GM21367 (cell line): ENCODE results near the gene ZBTB8A.
"Not testable (repeated sequence)": the region's sequence is repeated elsewhere in the genome, so short reads cannot be mapped to it uniquely, and the experiment has no call there.

Experiments used
- ATAC-seq: cut with Tn5 transposase; IDR thresholded peaks from one replicate; pipeline ENCODE4 v1.9.1; 2021; ENCODE audit not compliant: unreplicated experiment

The ZBTB8A gene

GRCh38 chr1:32618673-32619221 lies 79.5 kb downstream of the ZBTB8A start:
- no peak for ATAC-seq

DNA sequence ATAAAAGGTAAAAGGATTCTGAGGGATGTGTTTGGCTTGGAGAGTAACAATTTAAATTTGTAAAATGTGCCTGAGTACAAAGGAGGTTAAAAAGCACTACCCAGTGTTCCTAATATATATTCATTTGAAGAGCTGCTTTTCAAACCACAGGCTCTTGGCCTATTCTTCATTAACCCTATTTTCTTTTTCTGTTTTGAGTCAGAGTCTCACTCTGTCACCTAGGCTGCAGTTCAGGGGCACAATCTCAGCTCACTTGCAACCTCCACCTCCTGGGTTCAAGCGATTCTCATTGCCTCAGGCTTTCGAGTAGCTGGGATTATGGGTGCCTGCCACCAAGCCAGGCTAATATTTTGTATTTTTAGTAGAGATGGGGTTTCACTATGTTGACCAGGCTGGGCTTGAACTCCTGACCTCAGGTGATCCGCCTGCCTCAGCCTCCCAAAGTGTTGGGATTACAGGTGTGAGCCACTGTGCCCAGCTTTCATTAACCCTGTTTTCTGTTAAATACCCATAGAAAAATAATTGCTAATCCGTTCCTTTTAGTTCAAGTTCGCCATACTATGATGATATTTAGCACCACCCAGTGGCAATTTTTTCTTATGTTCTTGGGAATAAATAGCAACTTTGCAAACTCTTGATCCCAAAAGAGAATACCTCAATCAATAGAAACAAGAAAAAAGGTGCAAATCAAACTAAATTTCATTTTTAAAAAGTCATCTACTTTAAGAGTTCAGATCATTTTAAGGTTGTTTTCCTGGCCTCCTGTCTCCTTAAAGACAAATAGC lies 80.7 kb downstream of the ZBTB8A start:
- ATAC-seq = peak; percentile 71

GRCh38 chr1:32622205-32622604 lies 83.0 kb downstream of the ZBTB8A start:
- no peak for ATAC-seq

DNA sequence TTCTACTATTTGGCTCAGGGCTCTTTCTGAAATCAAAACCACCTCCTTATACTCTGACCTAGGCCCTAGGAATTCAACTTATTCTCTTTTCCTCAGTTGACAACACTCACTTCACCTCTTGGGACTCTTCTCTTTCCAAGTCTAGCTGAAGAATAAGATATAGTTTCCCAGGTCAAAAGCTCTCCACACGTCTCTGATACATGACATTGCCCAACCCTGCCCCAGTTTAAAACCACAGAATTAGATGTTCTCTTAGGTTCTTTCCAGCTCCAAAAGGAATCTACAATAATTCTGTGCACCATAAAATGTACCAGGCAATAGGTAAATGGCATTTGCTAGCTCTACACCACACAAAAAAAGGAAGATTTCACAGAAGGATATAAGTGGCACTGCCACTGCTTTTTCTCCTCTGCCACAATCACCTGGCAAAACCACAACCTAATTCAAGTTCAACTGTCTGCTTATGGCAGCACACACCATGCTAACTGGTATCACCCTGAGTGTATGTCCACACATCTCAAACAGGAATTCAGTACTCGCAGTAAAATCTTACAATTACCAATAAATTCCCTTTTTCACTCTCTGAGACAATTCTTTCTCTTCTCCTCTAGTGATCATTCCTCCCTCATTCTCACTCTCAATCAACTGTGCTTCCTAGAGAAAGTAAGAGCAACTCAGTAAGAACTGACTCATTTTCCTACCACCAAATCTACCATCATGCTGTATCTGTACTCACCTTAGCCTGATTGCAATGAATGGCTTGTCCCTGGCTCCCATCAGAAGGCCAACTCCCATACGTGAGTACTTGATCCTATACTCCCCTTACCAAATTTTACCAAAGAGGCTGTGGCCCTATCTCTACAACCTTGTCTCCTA lies 83.8 kb downstream of the ZBTB8A start:
- ATAC-seq = no peak

GRCh38 chr1:32623775-32624174 lies 84.5 kb downstream of the ZBTB8A start:
- no peak for ATAC-seq

DNA sequence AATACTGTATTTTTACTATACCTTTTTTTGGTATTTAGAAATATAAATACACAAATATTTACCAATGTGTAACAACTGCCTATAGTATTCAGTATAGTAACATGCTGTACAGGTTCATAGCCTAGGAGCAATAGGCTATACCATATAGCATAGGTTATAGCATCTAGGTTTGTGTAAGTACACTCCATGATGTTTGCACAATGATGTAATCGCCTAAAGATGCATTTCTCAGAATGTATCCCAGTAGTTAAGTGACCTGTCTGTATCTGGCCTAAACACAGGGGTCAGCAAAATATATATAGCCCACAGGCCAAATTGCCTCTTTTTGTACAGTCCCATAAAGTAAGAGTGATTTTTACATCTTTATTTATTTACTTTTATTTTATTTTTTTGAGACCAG lies 86.9 kb downstream of the ZBTB8A start:
- ATAC-seq = no peak

GRCh38 chr1:32627596-32628162 lies 88.5 kb downstream of the ZBTB8A start:
- ATAC-seq = peak; percentile 66

- ATAC-seq = not testable (repeated sequence)
These were observed 90.9 kb downstream of the ZBTB8A start for GRCh38 chr1:32630173-32630572.

GRCh38 chr1:32632829-32633228 lies 93.6 kb downstream of the ZBTB8A start:
- ATAC-seq = no peak

DNA sequence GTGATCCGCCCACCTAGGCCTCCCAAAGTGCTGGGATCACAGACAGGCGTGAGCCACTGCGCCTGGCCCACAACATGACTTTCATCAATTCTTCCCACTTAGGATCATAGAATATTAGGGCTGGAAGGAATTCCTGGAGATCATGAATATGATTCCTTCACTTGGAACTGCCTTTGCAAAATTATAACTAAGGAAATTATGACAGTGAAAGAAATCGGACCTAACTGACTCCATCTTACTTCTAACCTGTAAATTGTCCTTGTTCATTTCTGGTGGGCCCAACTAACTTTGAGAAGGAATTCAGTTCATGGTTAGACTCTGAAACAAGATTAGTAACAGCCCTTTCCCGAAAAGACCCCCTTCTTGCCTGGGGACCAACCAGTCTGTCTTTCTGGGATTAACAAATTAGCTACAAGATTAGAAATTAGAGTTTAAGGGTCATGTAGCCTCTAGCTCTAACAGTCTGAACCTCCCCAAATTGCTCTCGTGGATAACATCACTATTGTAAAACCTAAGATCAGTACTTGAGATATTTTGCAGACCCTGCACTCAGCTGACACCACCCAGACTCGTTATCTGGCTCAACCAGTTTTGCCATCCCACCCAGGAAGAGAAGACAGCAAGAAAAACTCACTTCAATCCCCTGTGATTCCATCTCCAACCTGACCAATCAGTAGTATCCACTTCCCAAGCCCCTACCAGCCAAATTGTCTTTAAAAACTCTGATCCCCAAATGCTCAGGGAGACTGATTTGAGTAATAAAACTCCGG lies 96.5 kb downstream of the ZBTB8A start:
- no peak for ATAC-seq

DNA sequence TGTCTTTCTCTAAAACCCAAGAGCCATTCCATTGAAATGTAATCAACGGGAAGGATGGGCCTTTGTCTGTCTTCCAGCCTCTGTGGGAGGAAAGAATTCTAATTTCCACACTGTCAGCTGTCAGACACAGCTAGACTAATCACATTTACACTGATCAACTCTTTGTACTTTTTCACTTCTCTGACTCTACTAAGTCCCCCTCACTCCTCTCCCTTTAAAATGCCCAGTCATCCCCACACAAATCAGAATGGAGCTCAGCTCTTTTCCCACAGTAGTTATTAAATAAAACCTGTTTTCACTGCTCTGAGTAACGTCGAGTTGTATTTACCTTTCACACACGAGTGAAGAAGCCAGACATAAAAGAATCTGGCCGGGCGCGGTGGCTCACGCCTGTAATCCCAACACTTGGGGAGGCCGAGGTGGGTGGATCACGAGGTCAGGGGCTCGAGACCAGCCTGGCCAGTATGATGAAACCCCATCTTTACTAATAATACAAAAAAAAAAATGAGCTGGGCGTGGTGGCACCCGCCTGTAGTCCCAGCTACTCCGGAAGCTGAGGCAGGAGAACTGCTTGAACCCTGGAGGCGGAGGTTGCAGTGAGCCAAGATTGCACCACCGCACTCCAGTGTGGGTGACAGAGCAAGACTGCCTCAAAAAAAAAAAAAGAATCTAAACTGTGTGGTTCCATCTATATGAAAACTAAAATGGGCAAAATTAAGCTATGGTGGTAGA lies 97.9 kb downstream of the ZBTB8A start:
- ATAC-seq = no peak

GRCh38 chr1:32639489-32640075 lies 100.4 kb downstream of the ZBTB8A start:
- no peak for ATAC-seq

DNA sequence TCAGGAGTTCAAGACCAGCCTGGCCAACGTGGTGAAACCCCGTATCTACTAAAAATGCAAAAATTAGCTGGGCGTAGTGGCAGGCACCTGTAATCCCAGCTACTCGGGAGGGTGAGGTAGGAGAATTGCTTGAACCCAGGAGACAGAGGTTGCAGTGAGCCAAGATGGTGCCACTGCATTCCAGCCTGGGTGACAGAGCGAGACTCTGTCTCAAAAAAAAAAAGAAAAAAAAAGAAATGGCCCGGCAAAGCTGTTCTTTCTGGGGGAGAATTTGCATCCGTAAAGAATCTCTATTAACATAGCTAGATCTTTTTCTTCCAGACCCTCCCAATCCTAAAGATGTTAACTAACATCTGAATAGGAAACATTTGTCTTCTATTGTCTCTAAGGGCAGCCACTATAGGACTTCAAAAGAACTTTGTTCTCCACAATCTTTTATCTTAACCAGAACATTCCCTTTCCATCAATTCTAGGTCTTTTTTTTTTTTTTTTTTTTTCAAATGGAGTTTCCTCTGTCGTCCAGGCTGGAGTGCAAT lies 103.1 kb downstream of the ZBTB8A start:
- ATAC-seq = not testable (repeated sequence)

GRCh38 chr1:32644426-32644825 lies 105.2 kb downstream of the ZBTB8A start:
- no peak for ATAC-seq

- no peak for ATAC-seq
These were observed 108.3 kb downstream of the ZBTB8A start for GRCh38 chr1:32647308-32648134.

DNA sequence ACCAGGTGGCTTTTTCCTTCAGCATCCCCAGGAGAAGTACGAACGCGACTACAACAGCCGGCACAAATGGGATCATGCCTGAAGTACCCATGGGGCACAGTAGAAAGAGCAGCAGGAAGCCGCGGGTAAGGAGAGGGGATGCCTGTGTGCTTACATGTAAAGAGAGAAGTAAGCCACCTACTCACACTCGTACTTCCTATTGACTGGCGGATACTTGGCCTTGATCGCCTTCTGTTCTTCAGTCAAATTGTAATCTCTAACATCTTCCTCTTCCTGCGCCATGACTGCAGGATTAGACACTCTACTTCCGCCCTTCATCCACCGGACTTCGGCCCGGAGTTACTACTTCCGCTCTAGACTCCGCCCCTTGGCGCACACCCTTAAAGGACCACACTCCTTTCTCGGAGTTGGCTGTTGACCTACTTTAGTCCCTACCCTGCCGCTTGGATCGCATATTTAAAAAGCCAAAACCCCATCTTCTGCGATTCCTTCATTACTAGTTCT lies 111.1 kb downstream of the ZBTB8A start, which contains the start of gene ZBTB8OS:
TSS of gene ZBTB8OS (minus strand) at position 303 of the 504 bp plus-strand sequence. CDS start at position 282, 21 bp downstream.
- ATAC-seq = peak; percentile 57

DNA sequence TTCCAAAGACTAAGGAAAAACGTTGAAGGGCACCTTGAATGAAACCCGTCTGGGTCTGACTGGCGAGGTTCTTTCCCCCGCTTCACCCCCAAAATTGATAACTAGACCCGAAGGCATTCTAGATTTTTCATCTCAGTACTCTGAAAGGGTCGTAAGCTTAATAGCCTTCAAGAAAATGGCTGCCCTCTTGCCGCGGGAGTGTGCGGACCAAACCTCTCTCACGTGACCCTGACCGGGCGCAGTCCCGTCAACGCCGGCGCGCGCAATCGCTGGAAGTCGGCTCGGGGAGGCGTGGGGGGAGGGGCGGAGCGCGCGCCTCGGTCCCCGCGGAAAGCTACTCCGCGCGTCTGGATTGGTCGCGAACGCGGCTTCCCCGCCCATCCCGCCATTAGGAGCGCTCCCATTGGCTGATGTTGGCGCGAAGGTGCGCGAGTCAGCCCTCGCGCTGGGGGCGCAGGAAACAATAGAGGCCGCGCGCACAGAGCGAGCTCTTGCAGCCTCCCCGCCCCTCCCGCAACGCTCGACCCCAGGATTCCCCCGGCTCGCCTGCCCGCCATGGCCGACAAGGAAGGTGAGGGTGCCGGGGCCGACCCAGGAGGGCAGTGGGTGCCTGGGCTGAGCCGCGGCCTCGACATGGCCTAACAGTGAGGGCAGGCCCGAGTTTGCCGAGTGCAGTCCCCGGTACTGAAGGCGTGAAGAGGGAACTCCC lies 111.7 kb downstream of the ZBTB8A start, which contains the start of gene RBBP4:
TSS of gene RBBP4 (plus strand) at position 457 of the 709 bp plus-strand sequence. CDS start at position 556, 99 bp downstream.
- peak; percentile 73 for ATAC-seq
